C4-2B (cell line): ENCODE data around the gene ABHD17C.

Source experiments
- ZFX ChIP-seq: fragments of 450-650 bp; IDR thresholded peaks from 2 replicates; pipeline ENCODE4 v1.6.1; 2017
- TF ChIP-seq, protein P1 (sequence below): fragments of 450-650 bp; conservative IDR thresholded peaks from 2 replicates; pipeline ENCODE4 v1.5.1; 2017; ENCODE audit warnings: mild to moderate bottlenecking

DNA sequence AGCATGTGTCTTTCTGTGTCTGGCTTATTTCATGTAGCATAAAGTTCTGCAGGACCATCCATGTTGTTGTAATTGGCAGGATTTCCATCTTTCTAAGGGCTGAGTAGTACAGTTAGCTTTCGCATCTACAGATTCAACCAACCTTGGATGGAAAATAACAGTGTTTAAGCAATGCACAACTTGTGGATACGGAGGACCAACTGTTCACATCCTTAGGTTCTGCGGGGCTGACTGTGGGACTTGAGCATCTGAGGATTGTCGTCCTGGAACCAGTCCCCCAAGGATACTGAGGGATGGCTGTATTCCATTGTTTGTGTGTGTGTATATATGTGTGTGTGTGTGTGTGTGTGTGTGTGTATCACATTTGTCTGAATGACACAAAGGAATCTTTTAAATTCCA lies 27.7 kb downstream of the ABHD17C start:
- TF ChIP-seq, protein P1, sequence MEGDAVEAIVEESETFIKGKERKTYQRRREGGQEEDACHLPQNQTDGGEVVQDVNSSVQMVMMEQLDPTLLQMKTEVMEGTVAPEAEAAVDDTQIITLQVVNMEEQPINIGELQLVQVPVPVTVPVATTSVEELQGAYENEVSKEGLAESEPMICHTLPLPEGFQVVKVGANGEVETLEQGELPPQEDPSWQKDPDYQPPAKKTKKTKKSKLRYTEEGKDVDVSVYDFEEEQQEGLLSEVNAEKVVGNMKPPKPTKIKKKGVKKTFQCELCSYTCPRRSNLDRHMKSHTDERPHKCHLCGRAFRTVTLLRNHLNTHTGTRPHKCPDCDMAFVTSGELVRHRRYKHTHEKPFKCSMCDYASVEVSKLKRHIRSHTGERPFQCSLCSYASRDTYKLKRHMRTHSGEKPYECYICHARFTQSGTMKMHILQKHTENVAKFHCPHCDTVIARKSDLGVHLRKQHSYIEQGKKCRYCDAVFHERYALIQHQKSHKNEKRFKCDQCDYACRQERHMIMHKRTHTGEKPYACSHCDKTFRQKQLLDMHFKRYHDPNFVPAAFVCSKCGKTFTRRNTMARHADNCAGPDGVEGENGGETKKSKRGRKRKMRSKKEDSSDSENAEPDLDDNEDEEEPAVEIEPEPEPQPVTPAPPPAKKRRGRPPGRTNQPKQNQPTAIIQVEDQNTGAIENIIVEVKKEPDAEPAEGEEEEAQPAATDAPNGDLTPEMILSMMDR, result no peak
- no peak for TF ChIP-seq ZFX
